HG03469 (cell line): ENCODE measurements around the gene CFL1.

Experiments
- ATAC-seq: cut with Tn5 transposase; IDR thresholded peaks from one replicate; pipeline ENCODE4 v1.9.1; 2021; ENCODE audit warnings: mild to moderate bottlenecking, moderate library complexity, moderate number of reproducible peaks; ENCODE audit not compliant: unreplicated experiment

The CFL1 gene

GRCh38 chr11:65870706-65871681 lies 13.0 kb upstream of the CFL1 start:
- ATAC-seq, result no peak

GRCh38 chr11:65870307-65870658 lies 12.3 kb upstream of the CFL1 start:
- no peak for ATAC-seq

GRCh38 chr11:65869643-65870306 lies 11.8 kb upstream of the CFL1 start:
- ATAC-seq, result no peak

GRCh38 chr11:65868907-65869306 lies 10.9 kb upstream of the CFL1 start:
- no peak for ATAC-seq

- ATAC-seq, result no peak
Observed at GRCh38 chr11:65868076-65868667, 10.2 kb upstream of the CFL1 start.

GRCh38 chr11:65867284-65868071 lies 9.5 kb upstream of the CFL1 start:
- no peak for ATAC-seq

- no peak for ATAC-seq
Observed at GRCh38 chr11:65866509-65867283, 8.7 kb upstream of the CFL1 start.

GRCh38 chr11:65865550-65866172 lies 7.7 kb upstream of the CFL1 start:
- ATAC-seq, result no peak

- no peak for ATAC-seq
Observed at GRCh38 chr11:65864706-65865471, 6.9 kb upstream of the CFL1 start.

GRCh38 chr11:65863889-65864705 lies 6.1 kb upstream of the CFL1 start:
- no peak for ATAC-seq

- ATAC-seq, result no peak
Observed at GRCh38 chr11:65862941-65863888, 5.2 kb upstream of the CFL1 start.

- ATAC-seq, result no peak
Observed at GRCh38 chr11:65862191-65862735, 4.3 kb upstream of the CFL1 start.

- ATAC-seq, result no peak
Observed at GRCh38 chr11:65861533-65862183, 3.7 kb upstream of the CFL1 start.

- no peak for ATAC-seq
Observed at GRCh38 chr11:65861165-65861505, 3.2 kb upstream of the CFL1 start.

GRCh38 chr11:65860278-65861164 lies 2.5 kb upstream of the CFL1 start, which contains the start of gene MUS81:
Gene MUS81, plus strand, starts transcription at chr11:65860433. Its CDS starts 321 bp downstream, at chr11:65860754.
- ATAC-seq, result no peak
